ENCODE data around the gene FGD2.
"Not testable (repeated sequence)": the region's sequence is repeated elsewhere in the genome, so short reads cannot be mapped to it uniquely, and the experiment has no call there.

FGD2 gene

GRCh38 chr6:36971921-36972673 lies 33.4 kb upstream of the FGD2 start:
- DNase-seq (ENCODE audit: low read depth in 2 of 2) = no peak

- DNase-seq (ENCODE audit: low read depth in 2 of 2) = no peak
Measured at GRCh38 chr6:36973190-36973589, 32.3 kb upstream of the FGD2 start.

- DNase-seq (ENCODE audit: low read depth in 2 of 2) = no peak
Measured at GRCh38 chr6:36973647-36974046, 31.8 kb upstream of the FGD2 start.

GRCh38 chr6:36975231-36976006 lies 30.0 kb upstream of the FGD2 start:
- DNase-seq (ENCODE audit: low read depth in 2 of 2) = no peak

- no peak for DNase-seq (ENCODE audit: low read depth in 2 of 2)
Measured at GRCh38 chr6:36976007-36976264, 29.5 kb upstream of the FGD2 start.

GRCh38 chr6:36976509-36976908 lies 28.9 kb upstream of the FGD2 start:
- DNase-seq (ENCODE audit: low read depth in 2 of 2) = no peak

GRCh38 chr6:36976931-36977330 lies 28.5 kb upstream of the FGD2 start:
- DNase-seq (ENCODE audit: low read depth in 2 of 2) = no peak

- no peak for DNase-seq (ENCODE audit: low read depth in 2 of 2)
Measured at GRCh38 chr6:36977470-36977941, 27.9 kb upstream of the FGD2 start.

GRCh38 chr6:36978421-36979346 lies 26.8 kb upstream of the FGD2 start:
- DNase-seq (ENCODE audit: low read depth in 2 of 2) = no peak

GRCh38 chr6:36979347-36979742 lies 26.1 kb upstream of the FGD2 start:
- no peak for DNase-seq (ENCODE audit: low read depth in 2 of 2)

- no peak for DNase-seq (ENCODE audit: low read depth in 2 of 2)
Measured at GRCh38 chr6:36980129-36980528, 25.3 kb upstream of the FGD2 start.

- DNase-seq (ENCODE audit: low read depth in 2 of 2) = no peak
Measured at GRCh38 chr6:36980876-36981619, 24.4 kb upstream of the FGD2 start.

- DNase-seq (ENCODE audit: low read depth in 2 of 2) = no peak
Measured at GRCh38 chr6:36983538-36983937, 21.9 kb upstream of the FGD2 start.

- DNase-seq (ENCODE audit: low read depth in 2 of 2) = peak; percentile 24 to 47
Measured at GRCh38 chr6:36984581-36985416, 20.7 kb upstream of the FGD2 start.

GRCh38 chr6:36985417-36985807 lies 20.0 kb upstream of the FGD2 start:
- no peak for DNase-seq (ENCODE audit: low read depth in 2 of 2)

GRCh38 chr6:36985808-36986703 lies 19.4 kb upstream of the FGD2 start, which contains the start of gene MTCH1:
TSS of gene MTCH1 (minus strand) at chr6:36986196. CDS start at chr6:36986173, 23 bp downstream.
- DNase-seq (ENCODE audit: low read depth in 2 of 2) = peak; percentile 75 to 77

- no peak for DNase-seq (ENCODE audit: low read depth in 2 of 2)
Measured at GRCh38 chr6:36986704-36987047, 18.8 kb upstream of the FGD2 start.

- DNase-seq (ENCODE audit: low read depth in 2 of 2) = no peak
Measured at GRCh38 chr6:36989264-36989663, 16.2 kb upstream of the FGD2 start.

- not testable (repeated sequence) for DNase-seq (ENCODE audit: low read depth in 2 of 2)
Measured at GRCh38 chr6:36990401-36990800, 15.1 kb upstream of the FGD2 start.

Data from stimulated activated CD4-positive, alpha-beta T cell treated with anti-CD3 and anti-CD28 coated beads, Interleukin-12 subunit alpha, Interleukin-12 subunit beta, amount 100 ng/mL, for 24 hours (primary cell).